K562 (cell line): ENCODE measurements around the gene ZNF407. TPM values are rescaled to one million over a fixed set of nuclear protein-coding genes. Genes with fewer than 3 reads are reported as not detected.
A peak's percentile ranks its signal among the peaks of the same experiment; 100 is the strongest.

ENCODE experiments used
- ATAC-seq: fragments of 200-7000 bp; cut with Tn5 transposase; 3 replicates; pipeline ENCODE4 v1.9.1; 2020; ENCODE audit warnings: moderate library complexity
- BruUV-seq: library from RNA; stranded (reverse); fragments of 400-500 nt; replicated peaks from 2 replicates; lab custom pipeline; 2021; lab: Mats Ljungman, UMichigan
- CTCF ChIA-PET: fragments of 300-600 bp; formaldehyde crosslinking; extraction: SDS; loops from one replicate; lab custom pipeline; 2021; ENCODE audit warnings: low intra/inter-chr PET ratio; lab: Yijun Ruan, JAX
- POLR2A ChIA-PET: fragments of 300-600, 350-650 bp; sonication (Branson Sonifier 250); formaldehyde crosslinking; extraction: SDS; loops from one replicate; lab custom pipeline; 2021; ENCODE audit warnings: antibody characterized with exemption, inconsistent platforms; lab: Yijun Ruan, JAX
- DNase-seq, 4 experiments: peaks; one replicate each; pipeline versions ENCODE4 v3.0.0 to v3.0.0-alpha.2; 2011 to 2018; ENCODE audit warnings: low spot score in 3 of 4, mixed read lengths in 3 of 4; ENCODE audit errors: extremely low read depth in 1 of 4
- FAIRE-seq: peaks from 2 replicates; lab custom pipeline; 2011; peaks lifted over from hg19 to GRCh38; lab: Jason Lieb, UNC
- H2AFZ ChIP-seq: 2 replicates; pipeline ENCODE4 v1.6.0; 2011; ENCODE audit warnings: low read depth, low read length, control low read depth, inconsistent platforms
- H3K27ac ChIP-seq: fragments of 200-600 bp; 3 replicates; pipeline ENCODE4 v1.8.0; 2011; ENCODE audit warnings: low read depth, mild to moderate bottlenecking, control low read depth, inconsistent platforms, low read length, moderate library complexity, mixed read lengths; ENCODE audit errors: extremely low read depth
- H3K27me3 ChIP-seq, 2 experiments: fragments of 300-600 bp in 1 of 2; 2 replicates in 1 of 2; 3 replicates in 1 of 2; pipeline versions ENCODE4 v1.6.0 to v1.8.0; 2011; ENCODE audit warnings: inconsistent platforms in 2 of 2, low read length in 2 of 2, mild to moderate bottlenecking in 1 of 2, mixed read lengths in 1 of 2, moderate library complexity in 1 of 2; ENCODE audit not compliant: control insufficient read depth in 2 of 2, insufficient read depth in 2 of 2
- H3K36me3 ChIP-seq: fragments of 300-600 bp; 3 replicates; pipeline ENCODE4 v1.8.0; 2011; ENCODE audit warnings: mild to moderate bottlenecking, low read length, inconsistent platforms; ENCODE audit not compliant: control insufficient read depth, insufficient read depth
- H3K4me1 ChIP-seq, 2 experiments: fragments of 200-600 bp in 1 of 2; replicated peaks in 1 of 2; 2 replicates in 1 of 2; 3 replicates in 1 of 2; pipeline versions ENCODE4 v1.5.1 to v1.8.0; 2011; ENCODE audit warnings: inconsistent platforms in 2 of 2, low read length in 2 of 2, mild to moderate bottlenecking in 1 of 2, mixed read lengths in 1 of 2, moderate library complexity in 1 of 2; ENCODE audit not compliant: control insufficient read depth in 2 of 2, insufficient read depth in 2 of 2
- H3K4me2 ChIP-seq: 2 replicates; pipeline ENCODE4 v1.6.1; 2011; ENCODE audit warnings: low read length, control low read depth, inconsistent platforms, mixed read lengths; ENCODE audit not compliant: insufficient read depth
- H3K4me3 ChIP-seq: fragments of 200-600 bp; sonication (generic), shearing (Covaris generic); 2 replicates; pipeline ENCODE4 v1.5.1; 2016; ENCODE audit warnings: control low read depth, inconsistent platforms
- H3K79me2 ChIP-seq: fragments of 200-600 bp; 3 replicates; pipeline ENCODE4 v1.8.0; 2011; ENCODE audit warnings: low read length, inconsistent platforms; ENCODE audit not compliant: control insufficient read depth, insufficient read depth
- H3K9ac ChIP-seq, 2 experiments: 2 replicates each; pipeline versions ENCODE4 v1.6.0 to v1.6.1; 2011; ENCODE audit warnings: low read depth in 2 of 2, low read length in 2 of 2, control low read depth in 1 of 2, inconsistent platforms in 1 of 2, mild to moderate bottlenecking in 1 of 2, mixed read lengths in 1 of 2; ENCODE audit not compliant: insufficient read depth in 1 of 2
- H3K9me1 ChIP-seq: one replicate; pipeline ENCODE4 v1.6.0; 2011; ENCODE audit warnings: inconsistent platforms, mild to moderate bottlenecking, low read length, moderate library complexity; ENCODE audit not compliant: control insufficient read depth, insufficient read depth
- H3K9me3 ChIP-seq: replicated peaks from 2 replicates; pipeline ENCODE4 v1.5.1; 2011; ENCODE audit warnings: low read depth, low read length, inconsistent platforms; ENCODE audit not compliant: control insufficient read depth, insufficient read depth
- H4K20me1 ChIP-seq: replicated peaks from 2 replicates; pipeline ENCODE4 v1.6.1; 2011; ENCODE audit warnings: low read length, inconsistent platforms, mixed read lengths; ENCODE audit not compliant: control insufficient read depth, insufficient read depth
- ARID2 ChIP-seq: fragments of 450-650 bp; IDR thresholded peaks from 2 replicates; pipeline ENCODE4 v1.6.1; 2017; ENCODE audit warnings: antibody characterized with exemption, mild to moderate bottlenecking
- CHD7 ChIP-seq: fragments of 200-600 bp; sonication (generic); IDR thresholded peaks from one replicate; pipeline ENCODE4 v1.6.1; 2012; ENCODE audit warnings: mild to moderate bottlenecking, low read depth, low read length, inconsistent platforms
- EWSR1 ChIP-seq: fragments of 450-650 bp; IDR thresholded peaks from 2 replicates; pipeline ENCODE4 v1.6.1; 2018; ENCODE audit warnings: borderline replicate concordance, mild to moderate bottlenecking, low read depth, moderate library complexity; ENCODE audit not compliant: partially characterized antibody
- MLLT1 ChIP-seq, 2 experiments: fragments of 450-650 bp; IDR thresholded peaks; 2 replicates each; pipeline ENCODE4 v1.6.1; 2016
- NELFE ChIP-seq: IDR thresholded peaks from 2 replicates; pipeline ENCODE4 v1.6.1; 2011; ENCODE audit warnings: mild to moderate bottlenecking; ENCODE audit not compliant: insufficient read depth, insufficient read length
- WGBS: fragments of 100-300 bp; shearing (Covaris generic); methylation state at CpG from one replicate; pipeline ENCODE4 v1.1.6; 2016; ENCODE audit warnings: low coverage, mixed read lengths; ENCODE audit not compliant: insufficient coverage; ENCODE audit errors: missing lambda C conversion rate; 5-methylcytosine and 5-hydroxymethylcytosine counted together
- in situ Hi-C: fragments of 300-500 bp; cut with MboI; formaldehyde crosslinking; loops from 4 replicates; pipeline ENCODE4 v1.15.0; 2018; ENCODE audit warnings: inconsistent platforms, mixed read lengths
- intact Hi-C: fragments of 100-400 bp; cut with micrococcal nuclease; formaldehyde crosslinking; loops from 2 replicates; pipeline ENCODE4 v1.14.2; 2022
- polyA plus RNA-seq, 8 experiments: library from polyadenylated mRNA; depleted of rRNA in 4 of 8; stranded (reverse) in 5 of 8; unstranded in 3 of 8; fragments of >200 nt; fragmentation: Nextera tagmentation in 2 of 8; fragmentation: Illumina TruSeq in 1 of 8; extraction: Ambion mirVana in 2 of 8; extraction: Trizol in 1 of 8; gene quantifications; 2 replicates each; pipeline versions ENCODE4 v1.2.1 to v1.2.3, GENCODE V29; 2011 to 2014; ENCODE audit warnings: inconsistent platforms in 1 of 8, missing spikeins in 1 of 8
- total RNA-seq, 7 experiments: library from RNA; depleted of rRNA in 6 of 7; stranded (reverse); fragments of >200 nt in 6 of 7; fragmentation: Illumina TruSeq in 2 of 7; extraction: Trizol in 2 of 7; gene quantifications; 2 replicates each; pipeline versions ENCODE4 v1.2.1 to v1.2.3, GENCODE V29; 2011 to 2021; ENCODE audit warnings: low replicate concordance in 1 of 7

ZNF407 gene
- total and polyA plus RNA-seq, 9 of the 15 experiments (the other 6 are each of a cell fraction or from before 2014, with no cell fraction given): 0.21 to 5.4 (median 2.3) TPM

GRCh38 chr18:74898965-74899364 lies 301.3 kb downstream of the ZNF407 start (continued):
- no peak for TF ChIP-seq MLLT1 (IDR thresholded peaks at IDR 0.05)
- TF ChIP-seq ARID2: no peak
- TF ChIP-seq EWSR1: no peak
- no peak for TF ChIP-seq NELFE

GRCh38 chr18:74899554-74899953 lies 301.9 kb downstream of the ZNF407 start:
- Histone ChIP-seq H4K20me1 (no peaks in the 10 kb centered on the region), H3K36me3 (no peaks in the 10 kb centered on the region), H3K27ac (no peak overlapping the region), H2AFZ (no peak overlapping the region), H3K27me3 (no peaks in the 10 kb centered on the region), H3K9ac (no peak overlapping the region), H3K9me1 (no peaks in the 10 kb centered on the region), H3K4me3 (no peak overlapping the region), H3K4me2 (no peak overlapping the region), H3K79me2 (no peaks in the 10 kb centered on the region), H3K4me1 (peaks cover 0 to 3% of the 10 kb centered on the region in 2 experiments; a peak in 2 of 5 replicates), H3K9me3 (no peaks in the 10 kb centered on the region)
- FAIRE-seq: no peak
- POLR2A ChIA-PET: no interaction called here
- ATAC-seq: no peak
- in situ Hi-C loops: no loop called here
- no TSS peak for BruUV-seq
- WGBS: 68% methylated on average over 4 of the region's 5 CpGs
- CTCF ChIA-PET: no interaction called here
- intact Hi-C loops: loop anchor here (10.0 kb wide), 1 partner anchor 575 kb away; no protein-coding TSS in a partner anchor
- peak in 1 of 4 experiments; percentile 3 for DNase-seq
- TF ChIP-seq CHD7: no peak
